Activated CD8-positive, alpha-beta memory T cell treated with anti-CD3 and anti-CD28 coated beads, Interleukin-2, amount 50 U/mL, for 4 hours (primary cell): ENCODE measurements around the gene NAA16.
"Not testable (repeated sequence)": the region's sequence is repeated elsewhere in the genome, so short reads cannot be mapped to it uniquely, and the experiment has no call there.

Experiments
- DNase-seq: peaks from one replicate; pipeline ENCODE4 v3.0.0-alpha.2; 2020

NAA16 gene

DNA sequence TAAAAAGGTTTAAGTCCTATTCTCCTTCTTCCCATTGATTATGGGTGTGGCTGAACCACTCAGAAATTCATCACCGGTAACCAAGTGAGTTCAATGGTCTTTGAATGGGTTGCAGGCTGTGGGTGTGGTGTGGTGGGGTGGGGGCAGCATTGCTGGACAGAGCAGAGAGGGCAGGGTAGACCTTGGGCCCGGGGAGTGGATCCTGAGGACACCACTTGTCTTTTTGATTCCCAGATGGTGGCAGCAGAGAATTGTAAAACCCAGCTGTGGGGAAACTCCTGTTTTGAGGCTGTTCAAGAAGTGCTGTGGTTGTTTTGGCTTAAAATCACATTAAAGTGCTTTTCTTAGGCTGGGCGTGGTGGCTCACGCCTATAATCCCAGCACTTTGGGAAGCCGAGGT lies 100.5 kb downstream of the NAA16 start:
- DNase-seq: no peak

GRCh38 chr13:41413872-41414271 lies 102.8 kb downstream of the NAA16 start:
- DNase-seq: no peak

DNA sequence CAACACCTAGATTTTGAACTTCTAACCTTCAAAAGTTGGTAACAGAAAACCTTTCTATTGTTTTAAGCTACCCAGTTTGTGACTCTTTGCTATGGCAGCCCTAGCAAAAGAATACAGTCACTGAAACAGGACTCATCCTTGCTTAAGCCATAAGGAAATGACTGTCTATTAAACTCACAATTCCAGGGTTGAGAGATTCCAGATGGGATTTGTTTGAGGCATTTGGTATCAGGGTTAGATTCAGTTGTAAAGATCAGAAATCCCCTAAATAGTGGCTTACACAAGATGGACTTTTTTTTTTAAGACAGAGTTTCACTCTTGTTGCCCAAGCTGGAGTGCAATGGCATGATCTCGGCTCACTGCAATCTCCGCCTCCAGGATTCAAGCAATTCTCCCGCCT lies 105.2 kb downstream of the NAA16 start:
- no peak for DNase-seq

- DNase-seq: no peak
Observed at GRCh38 chr13:41418027-41418426, 107.0 kb downstream of the NAA16 start.

GRCh38 chr13:41418731-41419130 lies 107.7 kb downstream of the NAA16 start:
- DNase-seq: no peak

DNA sequence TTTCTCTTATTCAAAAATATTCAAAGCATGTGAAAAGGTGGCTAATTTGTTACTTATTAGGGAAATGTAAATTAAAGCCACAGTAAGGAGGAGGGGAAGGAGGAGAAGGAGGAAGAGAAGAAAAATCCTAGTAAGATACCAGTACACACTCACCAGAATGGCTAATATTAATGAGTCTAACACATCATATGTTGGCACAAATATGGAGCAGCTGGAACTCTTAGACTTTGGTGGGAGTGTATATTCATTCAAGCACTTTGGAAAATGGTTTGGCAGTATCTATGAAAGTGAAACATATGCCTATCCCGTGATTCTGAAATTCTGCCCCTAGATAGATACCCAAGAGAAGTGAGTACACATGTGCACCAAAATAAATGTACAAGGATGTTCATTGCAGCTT lies 108.1 kb downstream of the NAA16 start:
- DNase-seq: no peak

- no peak for DNase-seq
Observed at GRCh38 chr13:41420146-41420545, 109.1 kb downstream of the NAA16 start.

DNA sequence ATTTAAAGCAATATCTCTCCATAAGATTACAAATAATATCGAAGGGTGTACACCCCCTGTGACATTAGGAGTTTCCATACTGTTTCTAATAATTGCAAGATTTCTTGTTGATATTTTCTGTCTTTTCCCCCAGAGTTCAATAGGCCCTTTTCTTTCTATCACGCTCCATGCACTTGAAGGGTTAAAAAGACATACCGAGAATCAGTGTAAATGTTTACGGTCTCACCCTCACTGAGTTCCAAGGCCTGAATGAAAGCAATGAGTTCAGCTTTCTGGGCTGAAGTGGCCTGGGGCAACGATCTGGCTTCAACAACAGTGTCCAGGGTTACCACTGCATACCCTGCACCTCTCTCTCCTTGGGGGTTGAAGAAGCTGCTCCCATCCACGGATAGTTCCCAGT lies 110.3 kb downstream of the NAA16 start:
- DNase-seq: not testable (repeated sequence)

DNA sequence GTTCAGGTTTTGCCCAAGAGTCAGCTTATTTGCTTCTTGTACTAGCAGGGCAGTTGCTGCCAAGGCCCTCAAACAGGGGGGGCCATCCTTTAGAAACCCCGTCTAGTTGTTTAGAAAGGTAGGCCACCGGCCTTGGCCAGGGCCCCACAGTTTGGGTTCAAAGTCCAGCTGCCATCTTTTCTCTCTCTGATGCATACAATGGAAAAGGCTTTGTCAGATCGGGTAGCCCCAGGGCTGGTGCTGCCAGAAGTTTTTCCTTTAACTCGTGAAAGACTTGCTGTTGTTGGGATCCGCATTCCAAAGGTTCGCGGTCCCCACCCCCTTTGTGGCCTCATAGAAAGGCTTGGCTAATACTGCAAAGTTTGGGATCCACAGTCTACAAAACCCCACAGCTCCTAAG lies 110.9 kb downstream of the NAA16 start:
- not testable (repeated sequence) for DNase-seq

DNA sequence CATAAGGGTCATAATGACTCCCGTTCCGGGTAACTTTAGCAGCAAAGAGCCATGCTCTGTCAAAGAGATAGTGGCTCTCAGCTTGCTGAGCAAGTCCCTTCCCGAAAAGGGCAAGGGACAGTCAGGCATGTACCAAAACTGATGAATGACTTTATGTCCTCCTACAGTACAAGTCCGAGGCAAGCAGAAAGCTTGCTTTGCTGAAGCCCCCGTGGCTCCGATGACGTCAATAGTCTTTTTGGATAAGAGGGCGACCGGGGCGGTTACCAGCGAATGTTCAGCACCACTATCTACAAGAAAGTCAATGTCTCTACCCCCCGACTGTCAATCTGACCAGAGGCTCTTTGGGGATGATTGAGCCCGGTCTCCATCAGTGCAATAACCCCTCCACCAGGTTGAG lies 112.2 kb downstream of the NAA16 start:
- not testable (repeated sequence) for DNase-seq

GRCh38 chr13:41424675-41425074 lies 113.6 kb downstream of the NAA16 start:
- DNase-seq: not testable (repeated sequence)

DNA sequence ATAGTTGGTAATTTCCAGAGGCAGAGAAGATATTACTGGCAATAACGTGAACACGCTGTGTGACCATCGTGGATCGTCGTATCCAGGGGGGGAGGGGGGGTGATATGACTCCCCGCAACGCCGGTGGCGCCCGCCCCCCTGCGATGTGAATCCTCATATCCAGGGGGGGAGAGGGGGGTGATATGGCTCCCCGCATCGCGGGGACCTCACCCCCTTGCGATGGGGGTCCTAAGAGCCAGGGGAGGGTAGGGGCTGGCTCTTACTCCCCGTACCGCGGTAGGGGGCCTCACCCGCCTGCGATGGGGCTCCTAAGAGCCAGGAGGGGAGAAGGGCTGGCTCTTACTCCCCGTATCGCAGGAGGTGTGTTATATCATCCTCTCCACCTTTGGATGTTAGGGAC lies 115.0 kb downstream of the NAA16 start:
- DNase-seq: no peak
